Testis (tissue), 2 donors: Measurements from ENCODE around the gene B3GALNT2.

Experiments used
- POLR2A ChIP-seq: fragments of 450-650 bp; IDR thresholded peaks from one replicate; pipeline ENCODE4 v1.6.1; 2017; ENCODE audit warnings: antibody characterized with exemption, mild to moderate bottlenecking, moderate library complexity
- TF ChIP-seq, protein P1 (sequence below), 3 experiments: fragments of 450-650 bp in 2 of 3; fragments of 200-600 bp in 1 of 3; sonication (generic) in 1 of 3; IDR thresholded peaks; one replicate each; pipeline ENCODE4 v1.5.1; 2016 to 2019; ENCODE audit warnings: antibody characterized with exemption in 3 of 3, mild to moderate bottlenecking in 2 of 3, moderate library complexity in 1 of 3

- TF ChIP-seq, protein P1, sequence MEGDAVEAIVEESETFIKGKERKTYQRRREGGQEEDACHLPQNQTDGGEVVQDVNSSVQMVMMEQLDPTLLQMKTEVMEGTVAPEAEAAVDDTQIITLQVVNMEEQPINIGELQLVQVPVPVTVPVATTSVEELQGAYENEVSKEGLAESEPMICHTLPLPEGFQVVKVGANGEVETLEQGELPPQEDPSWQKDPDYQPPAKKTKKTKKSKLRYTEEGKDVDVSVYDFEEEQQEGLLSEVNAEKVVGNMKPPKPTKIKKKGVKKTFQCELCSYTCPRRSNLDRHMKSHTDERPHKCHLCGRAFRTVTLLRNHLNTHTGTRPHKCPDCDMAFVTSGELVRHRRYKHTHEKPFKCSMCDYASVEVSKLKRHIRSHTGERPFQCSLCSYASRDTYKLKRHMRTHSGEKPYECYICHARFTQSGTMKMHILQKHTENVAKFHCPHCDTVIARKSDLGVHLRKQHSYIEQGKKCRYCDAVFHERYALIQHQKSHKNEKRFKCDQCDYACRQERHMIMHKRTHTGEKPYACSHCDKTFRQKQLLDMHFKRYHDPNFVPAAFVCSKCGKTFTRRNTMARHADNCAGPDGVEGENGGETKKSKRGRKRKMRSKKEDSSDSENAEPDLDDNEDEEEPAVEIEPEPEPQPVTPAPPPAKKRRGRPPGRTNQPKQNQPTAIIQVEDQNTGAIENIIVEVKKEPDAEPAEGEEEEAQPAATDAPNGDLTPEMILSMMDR (IDR thresholded peaks at IDR 0.05) = no peak
- TF ChIP-seq POLR2A = no peak
Observed at GRCh38 chr1:235402457-235403200, 101.6 kb downstream of the B3GALNT2 start.
